Keratinocyte (primary cell): ENCODE results near the gene KIF14. TPM values are rescaled to one million over a fixed set of nuclear protein-coding genes. Genes with fewer than 3 reads are reported as not detected.

Experiments
- DNase-seq: peaks from one replicate; pipeline ENCODE4 v3.0.0-alpha.2; 2011; ENCODE audit warnings: low read depth, missing footprints, low spot score
- FAIRE-seq: peaks from 2 replicates; lab custom pipeline; 2011; peaks lifted over from hg19 to GRCh38; lab: Jason Lieb, UNC
- H2AFZ ChIP-seq: 2 replicates; pipeline ENCODE4 v1.6.0; 2012; ENCODE audit warnings: low read length, control low read depth, inconsistent platforms; ENCODE audit not compliant: control insufficient read depth
- H3K27ac ChIP-seq: 2 replicates; pipeline ENCODE4 v1.5.1; 2011; ENCODE audit warnings: low read length; ENCODE audit not compliant: control insufficient read depth, insufficient read depth
- H3K27me3 ChIP-seq: 3 replicates; pipeline ENCODE4 v1.6.0; 2011; ENCODE audit warnings: low read length; ENCODE audit not compliant: control insufficient read depth, insufficient read depth; ENCODE audit errors: extremely low read depth
- H3K36me3 ChIP-seq, 2 experiments: 2 replicates in 1 of 2; 3 replicates in 1 of 2; pipeline ENCODE4 v1.5.1; 2011; ENCODE audit warnings: low read length in 2 of 2, mild to moderate bottlenecking in 1 of 2; ENCODE audit not compliant: control insufficient read depth in 2 of 2, insufficient read depth in 2 of 2; ENCODE audit errors: extremely low read depth in 1 of 2
- H3K4me1 ChIP-seq: 3 replicates; pipeline ENCODE4 v1.5.1; 2011; ENCODE audit warnings: low read length; ENCODE audit not compliant: control insufficient read depth, insufficient read depth; ENCODE audit errors: extremely low read depth
- H3K4me2 ChIP-seq: 3 replicates; pipeline ENCODE4 v1.6.0; 2011; ENCODE audit warnings: low read depth, low read length; ENCODE audit not compliant: control insufficient read depth, insufficient read depth; ENCODE audit errors: extremely low read depth
- H3K4me3 ChIP-seq, 3 experiments: fragments of 200-600 bp in 1 of 3; sonication (generic) in 1 of 3; 2 replicates in 2 of 3; 3 replicates in 1 of 3; pipeline ENCODE4 v1.5.1; 2011 to 2016; ENCODE audit warnings: low read length in 3 of 3, mild to moderate bottlenecking in 3 of 3, control low read depth in 2 of 3, inconsistent platforms in 1 of 3, low read depth in 1 of 3, mixed read lengths in 1 of 3, mixed run types in 1 of 3, moderate library complexity in 1 of 3; ENCODE audit not compliant: control insufficient read depth in 2 of 3, insufficient read depth in 2 of 3; ENCODE audit errors: extremely low read depth in 1 of 3
- H3K79me2 ChIP-seq: 2 replicates; pipeline ENCODE4 v1.6.0; 2012; ENCODE audit warnings: low read length; ENCODE audit not compliant: control insufficient read depth, insufficient read depth
- H3K9ac ChIP-seq: 3 replicates; pipeline ENCODE4 v1.6.0; 2011; ENCODE audit warnings: low read length; ENCODE audit not compliant: control insufficient read depth, insufficient read depth; ENCODE audit errors: extremely low read depth
- H3K9me1 ChIP-seq: 3 replicates; pipeline ENCODE4 v1.6.0; 2011; ENCODE audit warnings: low read length; ENCODE audit not compliant: control insufficient read depth, insufficient read depth; ENCODE audit errors: extremely low read depth
- H3K9me3 ChIP-seq: 2 replicates; pipeline ENCODE4 v1.5.1; 2012; ENCODE audit warnings: low read depth, low read length; ENCODE audit not compliant: control insufficient read depth
- H4K20me1 ChIP-seq: 3 replicates; pipeline ENCODE4 v1.6.0; 2011; ENCODE audit warnings: low read length; ENCODE audit not compliant: control insufficient read depth, insufficient read depth; ENCODE audit errors: extremely low read depth
- CTCF ChIP-seq, 3 experiments: IDR thresholded peaks in 1 of 3; conservative IDR thresholded peaks in 1 of 3; optimal IDR thresholded peaks in 1 of 3; 2 replicates in 2 of 3; 3 replicates in 1 of 3; pipeline versions ENCODE3 to v1.5.1; 2011; ENCODE audit warnings: low read length in 3 of 3, mild to moderate bottlenecking in 3 of 3, moderate library complexity in 2 of 3, control low read depth in 1 of 3, inconsistent platforms in 1 of 3; ENCODE audit not compliant: insufficient read depth in 2 of 3; ENCODE audit errors: extremely low read depth in 1 of 3
- EZH2 ChIP-seq: IDR thresholded peaks from one replicate; pipeline ENCODE4 v1.6.1; 2012; ENCODE audit warnings: inconsistent platforms, mild to moderate bottlenecking, low read length, moderate library complexity
- dilution Hi-C: fragments of 300-500 bp; cut with MboI; formaldehyde crosslinking; loops from one replicate; pipeline ENCODE4 v1.7.0; 2020; ENCODE audit warnings: low sequenced_read_pairs; ENCODE audit not compliant: extremely low pct_ligation_motif_present
- polyA plus RNA-seq, 5 experiments: library from polyadenylated mRNA; depleted of rRNA in 3 of 5; stranded (reverse) in 3 of 5; stranded (forward) in 1 of 5; unstranded in 1 of 5; fragments of >200 nt; gene quantifications; 1 replicate in 1 of 5; 2 replicates in 3 of 5; 3 replicates in 1 of 5; pipeline versions ENCODE4 v1.2.1 to v1.2.3, GENCODE V29; 2011 to 2012; ENCODE audit warnings: missing spikeins in 2 of 5, low read depth in 1 of 5, low replicate concordance in 1 of 5

KIF14 gene
- polyA plus RNA-seq, 1 donor (not counting 4 experiments of a cell fraction or from before 2014, with no cell fraction given) = 6.2 TPM

GRCh38 chr1:200669314-200670241 is 49.0 kb upstream of the KIF14 start, which contains the start of gene DDX59:
DDX59 (minus strand) TSS chr1:200669907; CDS start chr1:200666740, 3,167 bp downstream.
- no peak for FAIRE-seq
- Histone ChIP-seq H3K4me1 (peaks cover 51% of the 10 kb centered on the region), H3K79me2 (peaks cover 5% of the 10 kb centered on the region), H3K9me3 (no peaks in the 10 kb centered on the region), H4K20me1 (no peaks in the 10 kb centered on the region), H3K27me3 (no peaks in the 10 kb centered on the region), H3K4me2 (peak within 1 kb of the TSS; percentile 98), H3K27ac (peak within 1 kb of the TSS; percentile 97), H3K9ac (peak within 1 kb of the TSS; percentile 92), H3K4me3 (peak within 1 kb of the TSS; percentile 59 to 83 (median 75)), H3K9me1 (no peaks in the 10 kb centered on the region), H2AFZ (peak within 1 kb of the TSS; percentile 66), H3K36me3 (peaks cover 2 to 7% of the 10 kb centered on the region in 2 experiments)
- peak; percentile 87 for DNase-seq
- dilution Hi-C loops = loop anchor here (10.0 kb wide), 1 partner anchor 55 kb away; no protein-coding TSS in a partner anchor
- no peak for TF ChIP-seq EZH2

GRCh38 chr1:200668514-200669313 is 48.2 kb upstream of the KIF14 start:
- no peaks in the 10 kb centered on the region for H3K9me1 ChIP-seq
- H3K4me3 ChIP-seq = peak overlapping the region; percentile 59 to 83 (median 75)
- no peaks in the 10 kb centered on the region for H4K20me1 ChIP-seq
- peak overlapping the region; percentile 95 for H3K27ac ChIP-seq
- no peaks in the 10 kb centered on the region for H3K9me3 ChIP-seq
- H3K36me3 ChIP-seq = peaks cover 2 to 12% of the 10 kb centered on the region in 2 experiments
- peak overlapping the region; percentile 92 for H3K9ac ChIP-seq
- H2AFZ ChIP-seq = peak overlapping the region; percentile 16
- peaks cover 8% of the 10 kb centered on the region for H3K79me2 ChIP-seq
- peak overlapping the region; percentile 98 for H3K4me2 ChIP-seq
- dilution Hi-C loops = no loop called here
- no peak for DNase-seq
- H3K4me1 ChIP-seq = peaks cover 51% of the 10 kb centered on the region
- no peak for FAIRE-seq
- TF ChIP-seq CTCF (optimal IDR thresholded peaks at IDR 0.05 in 1 of 3, IDR thresholded peaks at IDR 0.05 in 1 of 3, conservative IDR thresholded peaks at IDR 0.05 in 1 of 3; ENCODE audit: extremely low read depth in 1 of 3, insufficient read depth in 2 of 3, low read length in 3 of 3) = no peak
- no peak for TF ChIP-seq EZH2
- H3K27me3 ChIP-seq = no peaks in the 10 kb centered on the region
